GM12892 (cell line): Measurements from ENCODE around the gene MYO1H.

ENCODE experiments used
- POLR2A ChIP-seq: IDR thresholded peaks from 2 replicates; pipeline ENCODE4 v1.6.1; 2011; ENCODE audit warnings: low read depth, low read length, control low read depth
- POLR2AphosphoS5 ChIP-seq: IDR thresholded peaks from 2 replicates; pipeline ENCODE4 v1.6.1; 2011; ENCODE audit warnings: low read depth, low read length, control low read depth
- TAF1 ChIP-seq: IDR thresholded peaks from 2 replicates; pipeline ENCODE4 v1.6.1; 2011; ENCODE audit warnings: low read depth, mild to moderate bottlenecking, control low read depth, low read length, borderline replicate concordance

DNA sequence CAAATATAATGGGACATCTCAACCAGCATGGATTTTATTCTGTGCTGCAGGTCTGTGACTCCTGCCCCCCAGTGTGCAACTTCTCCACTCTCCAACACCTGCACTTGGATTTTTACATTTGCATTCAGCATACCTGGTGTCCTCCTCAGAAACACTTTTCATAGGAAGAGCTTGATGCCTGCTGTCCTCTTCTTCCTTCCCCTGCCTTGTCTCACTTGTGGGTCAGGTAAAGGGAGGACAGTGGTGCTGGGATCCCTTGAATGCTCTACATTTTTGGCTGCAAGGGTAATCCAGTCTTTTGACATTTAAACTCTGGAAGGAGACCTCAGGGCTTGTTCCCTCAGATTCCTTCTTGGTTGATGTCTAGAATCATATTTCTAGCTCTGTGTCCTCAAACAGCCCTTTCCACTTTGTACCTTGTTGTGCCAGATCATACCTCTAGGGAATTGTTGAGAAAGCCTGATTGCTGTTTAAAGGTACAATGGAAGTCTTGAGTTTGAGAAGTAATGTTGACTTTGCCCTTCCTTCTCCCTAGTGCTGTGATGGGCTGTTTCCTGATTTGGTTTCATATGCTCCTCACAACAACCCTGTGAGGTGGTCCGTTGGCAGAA is 142.4 kb downstream of the MYO1H start:
- TF ChIP-seq POLR2A: no peak
- no peak for TF ChIP-seq POLR2AphosphoS5
- TF ChIP-seq TAF1: no peak
